C4-2B (cell line): Measurements from ENCODE around the gene POC5.

ENCODE experiments used
- ZFX ChIP-seq: fragments of 450-650 bp; IDR thresholded peaks from 2 replicates; pipeline ENCODE4 v1.6.1; 2017
- TF ChIP-seq, protein P1 (sequence below): fragments of 450-650 bp; conservative IDR thresholded peaks from 2 replicates; pipeline ENCODE4 v1.5.1; 2017; ENCODE audit warnings: mild to moderate bottlenecking

DNA sequence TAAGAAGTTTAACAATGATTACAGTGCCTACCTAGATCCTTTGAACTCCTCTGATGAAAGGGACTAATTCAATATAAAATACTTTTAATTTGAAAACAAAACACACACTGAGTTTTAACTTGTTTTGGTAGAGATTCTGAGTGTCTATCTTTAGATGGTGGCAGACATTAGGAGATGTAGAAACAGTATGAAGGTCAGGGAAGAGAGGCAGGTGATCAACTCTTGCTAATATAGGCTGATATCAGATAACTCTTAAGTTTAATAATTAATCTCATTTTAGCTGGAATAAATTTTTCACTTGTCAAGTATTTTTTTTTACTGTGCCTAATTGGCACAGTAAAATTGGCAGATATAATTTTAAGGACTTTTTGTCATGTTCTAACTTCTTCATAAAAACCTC, 30.8 kb downstream of the POC5 start:
- TF ChIP-seq, protein P1, sequence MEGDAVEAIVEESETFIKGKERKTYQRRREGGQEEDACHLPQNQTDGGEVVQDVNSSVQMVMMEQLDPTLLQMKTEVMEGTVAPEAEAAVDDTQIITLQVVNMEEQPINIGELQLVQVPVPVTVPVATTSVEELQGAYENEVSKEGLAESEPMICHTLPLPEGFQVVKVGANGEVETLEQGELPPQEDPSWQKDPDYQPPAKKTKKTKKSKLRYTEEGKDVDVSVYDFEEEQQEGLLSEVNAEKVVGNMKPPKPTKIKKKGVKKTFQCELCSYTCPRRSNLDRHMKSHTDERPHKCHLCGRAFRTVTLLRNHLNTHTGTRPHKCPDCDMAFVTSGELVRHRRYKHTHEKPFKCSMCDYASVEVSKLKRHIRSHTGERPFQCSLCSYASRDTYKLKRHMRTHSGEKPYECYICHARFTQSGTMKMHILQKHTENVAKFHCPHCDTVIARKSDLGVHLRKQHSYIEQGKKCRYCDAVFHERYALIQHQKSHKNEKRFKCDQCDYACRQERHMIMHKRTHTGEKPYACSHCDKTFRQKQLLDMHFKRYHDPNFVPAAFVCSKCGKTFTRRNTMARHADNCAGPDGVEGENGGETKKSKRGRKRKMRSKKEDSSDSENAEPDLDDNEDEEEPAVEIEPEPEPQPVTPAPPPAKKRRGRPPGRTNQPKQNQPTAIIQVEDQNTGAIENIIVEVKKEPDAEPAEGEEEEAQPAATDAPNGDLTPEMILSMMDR = no peak
- no peak for TF ChIP-seq ZFX
